HEK293T (cell line): Measurements from ENCODE around the gene STX19.

Source experiments
- ARNT ChIP-seq: fragments of 450-650 bp; IDR thresholded peaks from 2 replicates; pipeline ENCODE4 v1.6.1; 2017; ENCODE audit warnings: mild to moderate bottlenecking
- BHLHE40 ChIP-seq: fragments of 450-650 bp; IDR thresholded peaks from 2 replicates; pipeline ENCODE4 v1.6.1; 2016; ENCODE audit warnings: mild to moderate bottlenecking, moderate library complexity, borderline replicate concordance
- ELF4 ChIP-seq: fragments of 450-650 bp; IDR thresholded peaks from 2 replicates; pipeline ENCODE4 v1.6.1; 2017; ENCODE audit warnings: antibody characterized with exemption
- FOXA1 ChIP-seq: fragments of 450-650 bp; IDR thresholded peaks from 2 replicates; pipeline ENCODE4 v1.6.1; 2016; ENCODE audit warnings: mild to moderate bottlenecking
- FOXM1 ChIP-seq: fragments of 450-650 bp; IDR thresholded peaks from 2 replicates; pipeline ENCODE4 v1.6.1; 2017; ENCODE audit warnings: mild to moderate bottlenecking, borderline replicate concordance
- L3MBTL2 ChIP-seq: fragments of 450-650 bp; conservative IDR thresholded peaks from 2 replicates; pipeline ENCODE4 v1.6.1; 2016; ENCODE audit warnings: mild to moderate bottlenecking
- PKNOX1 ChIP-seq: fragments of 450-650 bp; IDR thresholded peaks from 2 replicates; pipeline ENCODE4 v1.6.1; 2016
- SP1 ChIP-seq: fragments of 450-650 bp; IDR thresholded peaks from 2 replicates; pipeline ENCODE4 v1.6.1; 2017
- SUZ12 ChIP-seq: fragments of 450-650 bp; IDR thresholded peaks from 2 replicates; pipeline ENCODE4 v1.6.1; 2016; ENCODE audit warnings: mild to moderate bottlenecking
- TARDBP ChIP-seq: fragments of 450-650 bp; IDR thresholded peaks from 2 replicates; pipeline ENCODE4 v1.6.1; 2016

GRCh38 chr3:93988764-93989163 is 39.6 kb downstream of the STX19 start:
- TF ChIP-seq SP1 (no peak), FOXA1 (no peak), FOXM1 (no peak), ARNT (no peak), BHLHE40 (no peak), ELF4 (no peak), TARDBP (no peak), SUZ12 (no peak), L3MBTL2 (no peak), PKNOX1 (no peak)
